Right cardiac atrium (tissue), 5 donors: Measurements from ENCODE around the gene PARK7. TPM values are rescaled to one million over a fixed set of nuclear protein-coding genes. Genes with fewer than 3 reads are reported as not detected.
A peak's percentile ranks its signal among the peaks of the same experiment; 100 is the strongest.

Experiments used
- ATAC-seq, 2 donors: fragments of 200-7000 bp; cut with Tn5 transposase; one replicate each; pipeline versions ENCODE4 v1.8.0 to v1.9.1; 2020; ENCODE audit warnings: moderate library complexity in 2 of 2, mild to moderate bottlenecking in 1 of 2
- DNase-seq, 3 donors: peaks; one replicate each; pipeline ENCODE4 v3.0.0-alpha.2; 2020
- H3K27ac ChIP-seq: one replicate; pipeline ENCODE4 v1.5.1; 2013; ENCODE audit warnings: mild to moderate bottlenecking, low read length, control low read depth, moderate library complexity
- H3K27me3 ChIP-seq: one replicate; pipeline ENCODE4 v1.6.1; 2013; ENCODE audit not compliant: control insufficient read depth, insufficient read depth
- H3K4me1 ChIP-seq: one replicate; pipeline ENCODE4 v1.6.1; 2013; ENCODE audit warnings: low read length; ENCODE audit not compliant: control insufficient read depth, insufficient read depth
- H3K4me3 ChIP-seq: one replicate; pipeline ENCODE4 v1.5.1; 2013; ENCODE audit warnings: low read length, control low read depth
- H3K9me3 ChIP-seq: one replicate; pipeline ENCODE4 v1.6.1; 2013; ENCODE audit warnings: low read length; ENCODE audit not compliant: control insufficient read depth
- WGBS: extraction: QIAGEN DNeasy Blood & Tissue Kit; methylation state at CpG from one replicate; pipeline ENCODE4 v1.1.7; 2013; 5-methylcytosine and 5-hydroxymethylcytosine counted together
- intact Hi-C, 4 donors: fragments of 100-400 bp; cut with DNase I; formaldehyde crosslinking; loops; one replicate each; pipeline versions ENCODE4 v1.11.0 to v1.14.0; 2022 to 2023
- polyA plus RNA-seq: library from polyadenylated mRNA; stranded (reverse); fragments of 200-250 nt; gene quantifications from one replicate; pipeline ENCODE4 v1.2.3, GENCODE V29; 2013
- total RNA-seq, 4 donors: library from RNA; stranded (reverse); fragmentation: NEBNext Ultra II Directional; extraction: Animal tissue kit (Norgen Biotek cat#: 25700); gene quantifications; one replicate each; pipeline ENCODE4 v1.2.1, GENCODE V29; 2021
- donor health status: healthy with polysubstance abuse.
- donor health status: DM: no; HTN: yes; CAD: no.
- donor health status: DM: no; HTN: no; CAD: no.
- donor health status: DM: no; HTN: yes; CAD: no; lungs with severe emphysema.
- donor health status: DM: yes; HTN: yes; CAD: no.

Gene PARK7
- total and polyA plus RNA-seq, 5 donors, result 302 to 501 (median 317) TPM

DNA sequence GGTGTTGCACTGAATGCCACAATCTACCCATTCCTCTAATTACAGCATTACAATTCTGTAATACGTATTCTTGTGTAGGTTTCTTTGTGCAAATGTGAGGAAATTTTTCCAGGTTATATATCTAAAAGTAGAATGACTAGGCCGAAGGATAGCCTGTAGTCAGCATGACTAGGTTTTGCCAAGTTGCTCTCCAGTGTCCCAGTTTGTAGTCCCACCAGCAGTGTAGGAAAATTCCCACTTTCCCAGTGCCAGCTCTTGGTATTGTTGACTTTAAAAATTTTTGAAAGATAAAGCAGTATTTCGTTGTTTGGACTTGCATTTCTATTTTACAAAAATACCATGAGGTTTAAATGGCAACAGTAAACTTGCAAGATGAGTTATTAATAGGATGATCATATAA lies 3.0 kb downstream of the PARK7 start:
- ATAC-seq, result no peak
- WGBS, result 80% methylated on average over 3 of the region's 3 CpGs
- no peak for DNase-seq
- no peak overlapping the region for H3K27ac ChIP-seq
- no peaks in the 10 kb centered on the region for H3K9me3 ChIP-seq
- H3K4me3 ChIP-seq, result no peak overlapping the region
- H3K27me3 ChIP-seq, result no peaks in the 10 kb centered on the region
- H3K4me1 ChIP-seq, result no peaks in the 10 kb centered on the region
- intact Hi-C loops, result no loop called here

DNA sequence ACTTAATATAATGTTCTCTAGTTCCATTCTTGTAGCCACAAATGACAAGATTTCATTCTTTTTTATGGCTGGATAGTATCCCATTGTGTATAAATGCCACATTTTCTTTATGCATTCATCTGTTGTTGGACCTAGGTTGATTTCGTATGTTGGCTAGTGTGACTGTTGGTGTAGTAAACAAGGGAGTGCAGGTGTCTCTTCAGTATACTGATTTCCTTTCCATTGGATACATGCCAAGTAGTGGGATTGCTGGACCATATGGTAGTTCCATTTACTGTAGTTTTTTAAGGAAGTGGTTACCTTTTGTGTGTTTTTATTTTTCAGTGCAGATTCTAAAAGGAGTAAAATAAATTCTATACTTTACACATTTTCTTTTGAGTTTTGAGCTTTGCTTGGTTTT lies 5.7 kb downstream of the PARK7 start:
- WGBS, result 49% methylated on average over 1 of the region's 1 CpG
- intact Hi-C loops, result no loop called here

GRCh38 chr1:7967651-7968050 lies 6.1 kb downstream of the PARK7 start:
- 87% methylated on average over 4 of the region's 4 CpGs for WGBS
- ATAC-seq (no peak), DNase-seq (no peak)
- no peak overlapping the region for H3K4me3 ChIP-seq
- no peaks in the 10 kb centered on the region for H3K9me3 ChIP-seq
- no peak overlapping the region for H3K27ac ChIP-seq
- no peaks in the 10 kb centered on the region for H3K4me1 ChIP-seq
- H3K27me3 ChIP-seq, result no peaks in the 10 kb centered on the region
- intact Hi-C loops, result no loop called here

More for the DNA sequence above, 5.7 kb downstream of the PARK7 start:
- no peaks in the 10 kb centered on the region for H3K27me3 ChIP-seq
- DNase-seq (no peak), ATAC-seq (no peak)
- no peak overlapping the region for H3K27ac ChIP-seq
- no peaks in the 10 kb centered on the region for H3K4me1 ChIP-seq
- no peak overlapping the region for H3K4me3 ChIP-seq
- no peaks in the 10 kb centered on the region for H3K9me3 ChIP-seq

DNA sequence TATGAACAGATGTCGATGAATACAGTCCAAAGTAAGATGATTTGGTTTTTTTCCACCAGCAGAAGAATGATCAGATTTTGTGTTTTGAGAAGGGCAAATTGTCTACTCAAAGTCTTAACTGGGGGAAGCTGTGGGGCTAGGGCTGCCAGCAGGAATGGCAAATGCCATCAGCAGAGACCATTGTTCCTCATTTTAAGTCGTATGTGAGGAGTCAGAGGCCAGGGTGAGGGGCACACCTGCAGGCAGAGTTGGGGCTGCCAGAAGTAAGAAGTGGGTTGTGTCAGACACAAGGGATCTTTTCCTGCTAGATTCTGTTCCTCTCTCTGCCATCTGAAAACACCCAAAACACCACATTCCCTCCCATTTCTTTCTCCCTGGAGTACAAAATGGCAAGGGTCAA lies 8.7 kb downstream of the PARK7 start:
- DNase-seq (no peak), ATAC-seq (no peak)
- intact Hi-C loops, result loop anchor here in 1 of 4 donors (10.0 kb wide), 1 partner anchor 765 kb away; no protein-coding TSS in a partner anchor
- Histone ChIP-seq H3K4me1 (no peaks in the 10 kb centered on the region), H3K4me3 (no peak overlapping the region), H3K9me3 (no peaks in the 10 kb centered on the region), H3K27me3 (no peaks in the 10 kb centered on the region), H3K27ac (no peak overlapping the region)
- WGBS, result 81% methylated on average over 2 of the region's 2 CpGs

DNA sequence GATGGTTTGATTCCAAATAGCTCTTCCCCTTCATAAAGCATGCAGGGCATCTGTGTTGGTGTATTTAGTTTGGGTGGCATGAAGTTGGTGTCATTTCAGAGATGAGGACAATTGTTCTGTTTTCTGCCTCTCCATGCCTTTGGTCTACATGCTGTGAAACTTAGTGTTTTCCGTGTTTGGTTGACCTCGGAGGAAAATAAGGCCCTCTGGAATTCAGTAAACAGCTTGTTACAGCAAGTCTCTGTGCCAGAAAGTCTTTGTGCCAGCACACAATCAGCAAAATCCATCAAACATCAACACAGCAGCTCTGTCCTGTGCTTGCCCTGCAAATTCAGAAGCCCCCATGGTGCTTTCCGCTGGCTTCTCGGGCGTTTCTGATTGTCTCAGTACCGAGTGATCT lies 9.5 kb downstream of the PARK7 start:
- DNase-seq (no peak), ATAC-seq (no peak)
- H3K27me3 ChIP-seq, result no peaks in the 10 kb centered on the region
- no peak overlapping the region for H3K27ac ChIP-seq
- H3K4me3 ChIP-seq, result no peak overlapping the region
- 84% methylated on average over 6 of the region's 6 CpGs for WGBS
- intact Hi-C loops, result loop anchor here in 1 of 4 donors (10.0 kb wide), 1 partner anchor 764 kb away; no protein-coding TSS in a partner anchor
- H3K9me3 ChIP-seq, result no peaks in the 10 kb centered on the region
- no peaks in the 10 kb centered on the region for H3K4me1 ChIP-seq

GRCh38 chr1:7972285-7972684 lies 10.8 kb downstream of the PARK7 start:
- no peak overlapping the region for H3K4me3 ChIP-seq
- ATAC-seq, result no peak
- H3K9me3 ChIP-seq, result no peaks in the 10 kb centered on the region
- H3K27ac ChIP-seq, result no peak overlapping the region
- intact Hi-C loops, result loop anchor here in 1 of 4 donors (10.0 kb wide), 1 partner anchor 763 kb away; no protein-coding TSS in a partner anchor
- whole genome bisulfite sequencing, result 97% methylated on average over 5 of the region's 5 CpGs
- no peak for DNase-seq
- H3K4me1 ChIP-seq, result peaks cover 2% of the 10 kb centered on the region
- H3K27me3 ChIP-seq, result no peaks in the 10 kb centered on the region

- WGBS, result over 99% methylated on average over 2 of the region's 2 CpGs
- intact Hi-C loops, result loop anchor here in 1 of 4 donors (10.0 kb wide), 1 partner anchor 762 kb away; no protein-coding TSS in a partner anchor
- Histone ChIP-seq H3K4me3 (no peak overlapping the region), H3K4me1 (peaks cover 2% of the 10 kb centered on the region), H3K27me3 (no peaks in the 10 kb centered on the region), H3K27ac (no peak overlapping the region), H3K9me3 (no peaks in the 10 kb centered on the region)
- no peak for DNase-seq
- no peak for ATAC-seq
Observed at GRCh38 chr1:7973086-7973485, 11.6 kb downstream of the PARK7 start.

- no peak overlapping the region for H3K27ac ChIP-seq
Observed at GRCh38 chr1:7975212-7975865, 13.8 kb downstream of the PARK7 start.

DNA sequence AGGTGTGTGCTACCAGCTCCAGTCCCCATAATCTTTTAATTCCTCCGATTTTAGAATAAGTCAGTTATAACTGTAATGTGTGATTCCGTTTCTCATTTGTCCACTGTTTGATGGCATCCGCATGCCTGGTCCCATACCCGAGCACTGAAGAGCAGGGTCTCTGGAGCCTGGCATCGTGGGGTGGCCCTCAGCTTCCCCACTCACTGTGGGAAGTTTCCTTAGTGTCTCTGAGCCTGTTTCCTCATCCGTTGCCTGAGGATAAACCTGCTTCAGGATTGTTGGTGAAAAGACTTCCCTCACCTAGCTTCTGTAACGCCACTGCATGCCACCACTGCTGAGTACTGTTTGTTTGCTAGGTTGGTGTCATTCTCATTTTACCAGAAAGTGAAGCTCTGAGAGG lies 19.5 kb downstream of the PARK7 start:
- intact Hi-C loops, result loop anchor here in 3 of 4 donors (5.0 to 10.0 kb wide), 3 partner anchors 36 to 334 kb away; partner anchors contain the start of gene SLC45A1 (in 3 of the 3)
- ATAC-seq (no peak), DNase-seq (no peak)
- WGBS, result 89% methylated on average over 7 of the region's 7 CpGs
- Histone ChIP-seq H3K9me3 (no peaks in the 10 kb centered on the region), H3K27me3 (no peaks in the 10 kb centered on the region), H3K4me3 (no peak overlapping the region), H3K27ac (no peak overlapping the region), H3K4me1 (peaks cover 4% of the 10 kb centered on the region)

More at GRCh38 chr1:7975212-7975865, 13.8 kb downstream of the PARK7 start:
- Histone ChIP-seq H3K4me1 (peaks cover 2% of the 10 kb centered on the region), H3K9me3 (no peaks in the 10 kb centered on the region), H3K27me3 (no peaks in the 10 kb centered on the region), H3K4me3 (no peak overlapping the region)
- intact Hi-C loops, result loop anchor here in 1 of 4 donors (5.0 to 10.0 kb wide), 2 partner anchors 337 to 759 kb away; no protein-coding TSS in a partner anchor
- WGBS, result 63% methylated on average over 8 of the region's 8 CpGs
- ATAC-seq, result peak; percentile 95
- peak; percentile 70 to 83 (median 75) for DNase-seq

GRCh38 chr1:7983086-7983778 lies 21.7 kb downstream of the PARK7 start:
- WGBS, result 92% methylated on average over 15 of the region's 15 CpGs
- ATAC-seq, result no peak
- H3K27ac ChIP-seq, result no peak overlapping the region

GRCh38 chr1:7984811-7985210 lies 23.3 kb downstream of the PARK7 start:
- Histone ChIP-seq H3K27me3 (no peaks in the 10 kb centered on the region), H3K9me3 (no peaks in the 10 kb centered on the region), H3K4me1 (peaks cover 1% of the 10 kb centered on the region), H3K4me3 (no peak overlapping the region), H3K27ac (no peak overlapping the region)
- intact Hi-C loops, result loop anchor here in 3 of 4 donors (5.0 to 10.0 kb wide), 3 partner anchors 32 to 330 kb away; partner anchors contain the start of gene SLC45A1 (in 3 of the 3)
- 93% methylated on average over 15 of the region's 15 CpGs for WGBS
- no peak for ATAC-seq
- no peak for DNase-seq

More at GRCh38 chr1:7983086-7983778, 21.7 kb downstream of the PARK7 start:
- intact Hi-C loops, result loop anchor here in 3 of 4 donors (5.0 to 10.0 kb wide), 3 partner anchors 34 to 332 kb away; partner anchors contain the start of gene SLC45A1 (in 3 of the 3)
- Histone ChIP-seq H3K9me3 (no peaks in the 10 kb centered on the region), H3K27me3 (no peaks in the 10 kb centered on the region), H3K4me3 (no peak overlapping the region), H3K4me1 (peaks cover 1% of the 10 kb centered on the region)
- DNase-seq, result no peak
